CD1c-positive myeloid dendritic cell (primary cell): ENCODE measurements around the gene SMIM13.

ENCODE experiments used
- DNase-seq: peaks from one replicate; pipeline ENCODE4 v3.0.0-alpha.2; 2016; ENCODE audit errors: extremely low spot score

Gene SMIM13

DNA sequence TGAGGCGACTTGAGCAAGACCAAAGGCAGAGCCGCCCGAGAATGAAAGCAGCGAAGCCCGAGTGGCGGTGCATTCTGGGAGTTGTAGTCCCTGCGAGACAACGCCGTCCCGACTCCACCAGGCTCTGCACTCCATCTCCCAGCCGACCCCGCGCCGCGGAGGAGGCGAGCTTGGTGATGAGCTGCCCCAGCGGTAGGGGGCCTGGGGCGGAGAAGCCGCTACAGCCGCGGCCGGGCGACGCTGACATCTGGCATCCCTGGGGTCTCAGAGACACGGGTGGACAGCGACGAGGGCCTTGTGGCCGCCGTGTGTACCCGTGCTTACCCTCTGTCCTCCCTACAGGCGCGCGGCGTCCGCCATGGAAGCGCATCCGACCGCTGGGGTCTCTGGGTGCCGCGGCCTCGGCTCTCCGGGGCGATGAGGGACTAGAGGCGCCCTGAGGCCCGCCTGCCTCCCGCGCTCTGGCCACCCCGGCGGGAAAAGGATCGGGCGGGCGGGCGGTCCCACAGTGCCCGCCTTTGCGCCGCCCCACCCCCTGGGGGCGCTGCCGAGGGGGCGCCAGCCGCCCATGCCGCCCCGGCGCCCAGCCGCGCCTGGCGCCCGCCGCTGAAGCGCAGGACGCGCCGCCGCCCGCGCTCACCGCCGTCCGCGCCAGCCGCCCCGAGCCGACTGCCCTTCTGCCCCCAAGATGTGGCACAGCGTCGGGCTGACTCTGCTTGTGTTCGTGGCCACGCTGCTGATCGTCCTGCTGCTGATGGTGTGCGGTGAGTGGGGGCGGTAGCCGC is at the start of gene SMIM13:
TSS of gene SMIM13 (plus strand) at position 209 of the 785 bp plus-strand sequence. CDS start at position 689, 480 bp downstream.
- peak; percentile 99 for DNase-seq

DNA sequence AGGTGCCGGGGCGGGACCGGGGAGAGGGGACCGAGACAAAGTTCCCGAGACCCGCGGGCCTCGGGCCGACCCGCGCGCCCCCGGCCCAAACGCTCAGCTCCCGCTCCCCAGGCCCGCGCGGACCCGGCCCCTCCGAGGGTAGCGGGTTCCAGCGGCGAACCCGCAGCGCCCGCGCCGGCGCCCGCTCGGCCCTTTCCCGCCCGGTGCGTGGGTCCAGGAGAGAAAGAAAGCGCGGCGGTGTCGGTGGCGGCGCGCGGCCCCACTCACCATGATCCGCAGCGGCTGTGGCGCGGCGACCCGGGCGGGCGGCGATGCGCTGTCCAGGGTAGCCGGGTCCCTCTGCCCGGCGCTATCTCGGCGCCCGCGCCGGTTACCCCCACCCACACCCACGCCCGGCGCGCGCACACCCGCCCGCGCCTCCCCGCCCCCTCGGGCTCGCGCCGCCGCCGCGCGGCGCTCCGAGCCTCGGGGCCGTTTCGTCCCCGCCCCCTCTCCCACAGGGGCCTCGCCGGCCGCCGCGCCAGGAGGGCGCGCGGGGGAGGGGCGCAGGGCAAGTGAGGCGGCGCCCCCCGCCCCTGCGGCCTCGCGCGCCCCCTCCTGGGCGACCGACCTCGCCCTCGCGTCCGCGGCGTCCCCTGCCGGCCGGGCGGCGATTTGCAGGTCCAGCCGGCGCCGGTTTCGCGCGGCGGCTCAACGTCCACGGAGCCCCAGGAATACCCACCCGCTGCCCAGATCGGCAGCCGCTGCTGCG is 49.5 kb upstream of the SMIM13 start, which contains the start of gene ELOVL2:
TSS of gene ELOVL2 (minus strand) at position 345 of the 751 bp plus-strand sequence. CDS start at position 270, 75 bp downstream.
- DNase-seq, result peak; percentile 29

DNA sequence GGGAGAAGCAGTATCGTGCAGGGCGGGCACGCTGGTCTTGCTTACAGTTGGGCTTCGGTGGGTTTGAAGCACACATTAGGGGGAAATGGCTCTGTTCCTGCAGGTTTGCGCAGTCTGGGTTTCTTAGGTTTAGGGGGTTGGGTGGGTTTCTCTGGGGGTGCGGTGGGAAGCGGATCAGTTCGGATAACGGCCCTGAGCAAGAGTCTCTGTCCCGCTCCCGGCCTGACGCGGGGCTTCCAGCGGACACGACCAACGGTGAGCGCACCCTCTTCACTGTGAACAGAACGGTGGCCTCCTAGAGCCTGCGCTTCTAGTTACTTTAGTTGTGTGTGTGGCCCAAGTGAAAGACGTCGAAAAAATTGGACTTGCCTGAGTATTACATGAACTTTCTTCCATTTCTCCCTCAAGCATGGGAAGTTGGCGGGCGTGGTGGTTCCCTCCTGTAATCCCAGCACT is 48.9 kb upstream of the SMIM13 start:
- DNase-seq, result no peak

GRCh38 chr6:11050731-11051130 is 42.9 kb upstream of the SMIM13 start:
- DNase-seq, result peak; percentile 24

DNA sequence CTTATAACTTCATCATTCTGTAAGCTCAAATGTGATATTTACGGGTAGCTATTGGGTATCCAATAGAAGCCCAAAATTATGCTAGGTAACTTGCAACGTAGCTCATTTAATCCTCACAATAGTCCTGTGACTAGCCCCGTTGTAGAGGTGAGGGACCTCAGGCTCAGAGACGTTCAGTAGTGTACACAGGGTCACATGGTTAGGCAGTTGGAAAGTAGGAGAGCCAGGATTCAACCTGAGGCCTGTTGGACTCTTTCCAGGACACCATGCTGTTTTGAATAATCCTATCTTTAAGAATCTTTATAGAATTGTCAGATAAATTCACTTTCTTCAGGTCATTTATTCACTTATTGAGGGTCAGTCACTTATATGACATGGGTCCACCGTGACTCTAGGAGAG is 40.3 kb upstream of the SMIM13 start:
- no peak for DNase-seq

DNA sequence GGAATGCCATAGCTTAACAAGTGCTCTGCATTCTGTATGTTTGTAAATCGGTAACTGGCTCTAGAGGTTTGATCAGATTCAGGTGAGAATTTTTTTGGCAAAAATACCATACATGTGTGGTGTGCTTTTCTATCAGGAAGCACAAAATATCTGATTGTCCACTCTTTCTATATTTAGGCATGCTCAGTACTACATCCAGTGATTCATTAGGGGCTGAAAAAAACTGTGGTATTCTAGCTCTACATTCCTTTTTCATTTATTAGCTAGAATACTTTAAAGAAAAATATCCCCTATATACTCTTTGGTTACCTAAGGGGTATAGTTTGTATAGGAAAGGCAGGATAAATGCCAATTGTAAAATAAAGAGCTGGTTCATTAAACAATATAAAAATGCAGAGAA is 38.9 kb upstream of the SMIM13 start:
- DNase-seq, result no peak

- DNase-seq, result no peak
These were observed 38.5 kb upstream of the SMIM13 start for GRCh38 chr6:11055127-11055627.

- no peak for DNase-seq
These were observed 36.8 kb upstream of the SMIM13 start for GRCh38 chr6:11056871-11057270.

GRCh38 chr6:11058406-11058805 is 35.2 kb upstream of the SMIM13 start:
- DNase-seq, result no peak

GRCh38 chr6:11062083-11062482 is 31.6 kb upstream of the SMIM13 start:
- no peak for DNase-seq

- no peak for DNase-seq
These were observed 30.9 kb upstream of the SMIM13 start for GRCh38 chr6:11062715-11063114.

- DNase-seq, result no peak
These were observed 28.8 kb upstream of the SMIM13 start for GRCh38 chr6:11064836-11065235.

DNA sequence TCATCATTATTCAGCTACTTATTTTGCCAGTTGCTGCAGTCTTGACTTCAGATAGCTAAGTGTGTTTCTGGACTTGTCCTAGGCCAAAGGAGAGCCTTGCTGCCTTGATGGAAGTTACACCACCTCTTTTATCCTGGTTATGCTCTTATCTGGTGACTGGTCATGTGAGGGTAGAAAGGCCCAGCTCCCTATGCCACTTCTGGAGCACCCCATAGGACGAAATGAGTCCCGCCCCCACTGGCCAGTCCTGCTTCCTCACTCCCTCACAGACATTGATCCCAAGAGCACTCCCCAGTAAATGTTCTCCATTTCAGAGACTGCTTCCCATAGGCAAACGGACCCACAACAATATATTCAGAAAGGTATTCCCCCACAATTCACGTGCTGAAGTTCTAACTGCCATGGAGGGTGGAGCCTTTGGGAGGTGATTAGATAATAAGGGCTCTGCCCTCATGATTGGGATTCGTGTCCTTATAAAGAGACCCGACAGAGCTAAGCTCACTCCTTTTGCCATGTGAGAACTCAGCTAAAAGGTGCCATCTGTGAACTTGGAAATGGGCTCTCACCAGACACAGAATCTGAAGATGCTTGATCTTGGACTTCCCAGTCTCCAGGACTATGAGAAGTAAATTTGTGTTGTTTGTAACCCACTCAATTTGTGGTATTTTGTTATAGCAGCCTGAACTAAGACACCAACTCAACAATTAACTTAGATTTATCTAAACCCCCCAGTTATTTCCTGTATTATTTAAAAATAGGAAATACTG is 28.0 kb upstream of the SMIM13 start:
- no peak for DNase-seq

GRCh38 chr6:11066505-11067347 is 26.9 kb upstream of the SMIM13 start:
- DNase-seq, result no peak

GRCh38 chr6:11067348-11067747 is 26.3 kb upstream of the SMIM13 start:
- no peak for DNase-seq

GRCh38 chr6:11069760-11070159 is 23.9 kb upstream of the SMIM13 start:
- DNase-seq, result no peak

- no peak for DNase-seq
These were observed 21.5 kb upstream of the SMIM13 start for GRCh38 chr6:11072101-11072500.

DNA sequence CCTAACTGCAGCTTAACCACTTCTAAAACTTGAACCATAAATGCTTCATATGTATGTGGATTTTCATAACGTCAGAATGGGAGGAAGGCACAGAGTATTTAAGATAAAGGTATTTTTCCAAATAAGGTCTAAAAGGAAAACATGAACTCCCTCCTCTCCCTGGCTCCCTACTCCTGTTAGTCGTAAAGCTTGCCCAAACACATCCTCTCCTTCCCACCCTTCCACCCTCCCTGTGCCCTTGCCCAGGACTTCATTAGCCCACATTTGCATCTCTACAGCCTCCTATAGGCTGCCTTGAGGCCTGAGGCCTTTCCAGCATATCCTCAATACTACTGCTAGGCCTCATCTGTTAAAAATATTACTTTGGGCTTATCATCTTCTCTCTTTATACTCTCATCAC is 17.1 kb upstream of the SMIM13 start:
- DNase-seq, result no peak

- DNase-seq, result no peak
These were observed 15.4 kb upstream of the SMIM13 start for GRCh38 chr6:11078266-11078665.

DNA sequence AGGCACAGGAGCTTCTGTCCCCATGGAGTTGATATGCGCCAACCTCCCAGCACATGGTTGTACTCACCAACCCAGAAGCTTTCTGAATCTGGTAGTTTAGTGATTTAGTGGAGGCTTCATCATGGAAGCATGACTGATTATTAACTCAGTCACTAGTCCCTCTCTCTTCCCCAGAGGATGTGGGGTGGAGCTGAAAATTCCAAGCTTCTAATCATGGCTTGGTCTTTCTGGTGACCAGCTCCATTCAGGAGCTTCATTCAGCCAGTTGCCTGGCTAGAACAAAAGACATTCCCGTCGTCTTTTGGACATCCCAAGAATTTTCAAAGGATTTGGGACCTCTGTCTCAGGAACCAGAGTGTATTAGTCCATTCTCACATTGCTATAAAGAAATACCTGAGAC is 13.3 kb upstream of the SMIM13 start:
- no peak for DNase-seq

DNA sequence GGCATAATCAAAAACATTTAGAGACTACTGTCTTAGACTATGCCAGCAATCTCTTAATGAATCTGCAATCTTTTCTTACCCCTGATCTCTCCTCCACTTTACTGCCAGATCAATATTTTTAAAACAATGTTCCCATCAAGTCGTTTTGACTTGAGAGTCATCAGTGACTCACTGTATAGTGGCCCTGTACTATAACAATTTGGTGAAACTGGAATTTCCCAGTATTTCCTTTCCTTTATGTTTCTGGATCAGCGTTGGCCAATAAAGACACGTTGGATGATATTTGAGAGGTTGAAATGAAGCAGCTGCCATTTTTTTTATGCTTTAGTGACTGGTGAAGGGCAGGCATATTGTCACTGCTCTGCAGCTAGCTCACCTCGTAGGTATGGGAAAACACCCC is 10.1 kb upstream of the SMIM13 start:
- DNase-seq, result no peak
